ENCODE measurements around the gene CLCN5. TPM values are rescaled to one million over a fixed set of nuclear protein-coding genes. Genes with fewer than 3 reads are reported as not detected.

Gene CLCN5
- total RNA-seq, 1 donor from 2014 or later = 2.1 TPM

GRCh38 chrX:50068285-50068563 lies 145.8 kb downstream of the CLCN5 start:
- no peak for DNase-seq (ENCODE audit: low spot score)
- intact Hi-C loops (cut with DNase I) = no loop called here

GRCh38 chrX:50068893-50069292 lies 146.5 kb downstream of the CLCN5 start:
- no peak for DNase-seq (ENCODE audit: low spot score)

GRCh38 chrX:50071494-50071893 lies 149.1 kb downstream of the CLCN5 start:
- no peak for DNase-seq (ENCODE audit: low spot score)
- intact Hi-C loops (cut with DNase I) = no loop called here

More at GRCh38 chrX:50068893-50069292, 146.5 kb downstream of the CLCN5 start:
- intact Hi-C loops (cut with DNase I) = no loop called here

GRCh38 chrX:50072110-50072509 lies 149.7 kb downstream of the CLCN5 start:
- no peak for DNase-seq (ENCODE audit: low spot score)
- intact Hi-C loops (cut with DNase I) = no loop called here

- no peak for DNase-seq (ENCODE audit: low spot score)
- intact Hi-C loops (cut with DNase I) = no loop called here
Observed at GRCh38 chrX:50073601-50074000, 151.2 kb downstream of the CLCN5 start.

GRCh38 chrX:50075630-50076339 lies 153.4 kb downstream of the CLCN5 start:
- intact Hi-C loops (cut with DNase I) = no loop called here
- DNase-seq (ENCODE audit: low spot score) = no peak

GRCh38 chrX:50081282-50081889 lies 159.0 kb downstream of the CLCN5 start:
- intact Hi-C loops (cut with DNase I) = loop anchor here (5.0 kb wide), 1 partner anchor 159 kb away; the partner anchor contains the start of gene CLCN5
- DNase-seq (ENCODE audit: low spot score) = no peak

- no peak for DNase-seq (ENCODE audit: low spot score)
- intact Hi-C loops (cut with DNase I) = loop anchor here (5.0 kb wide), 1 partner anchor 160 kb away; the partner anchor contains the start of gene CLCN5
Observed at GRCh38 chrX:50082741-50083140, 160.3 kb downstream of the CLCN5 start.

GRCh38 chrX:50088645-50089044 lies 166.2 kb downstream of the CLCN5 start:
- DNase-seq (ENCODE audit: low spot score) = no peak
- intact Hi-C loops (cut with DNase I) = no loop called here

- DNase-seq (ENCODE audit: low spot score) = no peak
- intact Hi-C loops (cut with DNase I) = no loop called here
Observed at GRCh38 chrX:50093625-50094024, 171.2 kb downstream of the CLCN5 start.

GRCh38 chrX:50097071-50097470 lies 174.7 kb downstream of the CLCN5 start:
- DNase-seq (ENCODE audit: low spot score) = no peak
- intact Hi-C loops (cut with DNase I) = no loop called here

GRCh38 chrX:50098241-50098640 lies 175.8 kb downstream of the CLCN5 start:
- no peak for DNase-seq (ENCODE audit: low spot score)
- intact Hi-C loops (cut with DNase I) = no loop called here

- intact Hi-C loops (cut with DNase I) = no loop called here
- no peak for DNase-seq (ENCODE audit: low spot score)
Observed at GRCh38 chrX:50098749-50099148, 176.4 kb downstream of the CLCN5 start.

- DNase-seq (ENCODE audit: low spot score) = no peak
- intact Hi-C loops (cut with DNase I) = no loop called here
Observed at GRCh38 chrX:50099331-50099730, 176.9 kb downstream of the CLCN5 start.

GRCh38 chrX:50100188-50100587 lies 177.8 kb downstream of the CLCN5 start:
- no peak for DNase-seq (ENCODE audit: low spot score)
- intact Hi-C loops (cut with DNase I) = no loop called here

GRCh38 chrX:50103176-50103575 lies 180.8 kb downstream of the CLCN5 start:
- intact Hi-C loops (cut with DNase I) = no loop called here
- no peak for DNase-seq (ENCODE audit: low spot score)

GRCh38 chrX:50103866-50104566 lies 181.6 kb downstream of the CLCN5 start:
- intact Hi-C loops (cut with DNase I) = no loop called here

GRCh38 chrX:50106051-50106675 lies 183.8 kb downstream of the CLCN5 start:
- intact Hi-C loops (cut with DNase I) = no loop called here
- no peak for DNase-seq (ENCODE audit: low spot score)

More at GRCh38 chrX:50103866-50104566, 181.6 kb downstream of the CLCN5 start:
- DNase-seq (ENCODE audit: low spot score) = no peak

- intact Hi-C loops (cut with DNase I) = no loop called here
- no peak for DNase-seq (ENCODE audit: low spot score)
Observed at GRCh38 chrX:50107470-50107869, 185.1 kb downstream of the CLCN5 start.

- intact Hi-C loops (cut with DNase I) = no loop called here
- no peak for DNase-seq (ENCODE audit: low spot score)
Observed at GRCh38 chrX:50108264-50108663, 185.9 kb downstream of the CLCN5 start.
